Mammary epithelial cell (primary cell): ENCODE results near the gene PIGM.

ENCODE experiments used
- EZH2 ChIP-seq: IDR thresholded peaks from 2 replicates; pipeline ENCODE4 v1.6.1; 2012; ENCODE audit warnings: low read length, inconsistent platforms, borderline replicate concordance
- TF ChIP-seq, protein P1 (sequence below), 2 donors: IDR thresholded peaks in 1 of 2; conservative IDR thresholded peaks in 1 of 2; 2 replicates each; pipeline ENCODE4 v1.5.1; 2011 to 2012; ENCODE audit warnings: inconsistent platforms in 2 of 2, low read length in 2 of 2, mild to moderate bottlenecking in 2 of 2, control low read depth in 1 of 2, low read depth in 1 of 2; ENCODE audit not compliant: insufficient read depth in 1 of 2; ENCODE audit errors: extremely low read depth in 1 of 2

DNA sequence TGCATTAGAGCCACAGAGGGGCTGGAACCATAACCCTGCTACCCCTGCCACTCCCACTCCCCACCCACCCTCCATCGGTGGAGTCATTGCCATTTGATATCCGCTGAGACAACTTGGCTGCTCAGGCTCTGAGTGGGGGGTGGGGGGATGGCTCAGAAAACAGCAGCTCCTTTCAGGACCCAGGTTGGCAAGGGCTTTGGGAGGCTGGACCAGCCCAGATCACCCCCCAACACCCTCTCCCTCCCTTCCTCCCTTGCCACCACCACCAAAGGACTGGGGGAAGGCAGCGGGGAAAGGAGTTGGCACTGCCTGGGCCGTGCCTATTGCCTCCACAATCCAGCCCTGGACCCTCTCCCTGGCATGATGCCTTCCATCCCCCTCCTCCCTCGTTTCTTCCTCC lies 36.4 kb upstream of the PIGM start:
- TF ChIP-seq, protein P1, sequence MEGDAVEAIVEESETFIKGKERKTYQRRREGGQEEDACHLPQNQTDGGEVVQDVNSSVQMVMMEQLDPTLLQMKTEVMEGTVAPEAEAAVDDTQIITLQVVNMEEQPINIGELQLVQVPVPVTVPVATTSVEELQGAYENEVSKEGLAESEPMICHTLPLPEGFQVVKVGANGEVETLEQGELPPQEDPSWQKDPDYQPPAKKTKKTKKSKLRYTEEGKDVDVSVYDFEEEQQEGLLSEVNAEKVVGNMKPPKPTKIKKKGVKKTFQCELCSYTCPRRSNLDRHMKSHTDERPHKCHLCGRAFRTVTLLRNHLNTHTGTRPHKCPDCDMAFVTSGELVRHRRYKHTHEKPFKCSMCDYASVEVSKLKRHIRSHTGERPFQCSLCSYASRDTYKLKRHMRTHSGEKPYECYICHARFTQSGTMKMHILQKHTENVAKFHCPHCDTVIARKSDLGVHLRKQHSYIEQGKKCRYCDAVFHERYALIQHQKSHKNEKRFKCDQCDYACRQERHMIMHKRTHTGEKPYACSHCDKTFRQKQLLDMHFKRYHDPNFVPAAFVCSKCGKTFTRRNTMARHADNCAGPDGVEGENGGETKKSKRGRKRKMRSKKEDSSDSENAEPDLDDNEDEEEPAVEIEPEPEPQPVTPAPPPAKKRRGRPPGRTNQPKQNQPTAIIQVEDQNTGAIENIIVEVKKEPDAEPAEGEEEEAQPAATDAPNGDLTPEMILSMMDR (conservative IDR thresholded peaks at IDR 0.05 in 1 of 2, IDR thresholded peaks at IDR 0.05 in 1 of 2; ENCODE audit: extremely low read depth in 1 of 2, insufficient read depth in 1 of 2, low read depth in 1 of 2, low read length in 2 of 2), result no peak
- no peak for TF ChIP-seq EZH2
